Glutamatergic neuron (in vitro differentiated cells): ENCODE results near the gene FHOD3. TPM values are rescaled to one million over a fixed set of nuclear protein-coding genes. Genes with fewer than 3 reads are reported as not detected.

Experiments used
- DNase-seq: peaks from one replicate; pipeline ENCODE4 v3.0.0; 2022
- H3K27ac Mint-ChIP-seq: one replicate; pipeline ENCODE4 v1.8.0; 2020; ENCODE audit warnings: mild to moderate bottlenecking, mixed read lengths, inconsistent platforms; ENCODE audit not compliant: unreplicated experiment
- H3K27me3 Mint-ChIP-seq: one replicate; pipeline ENCODE4 v1.8.0; 2020; ENCODE audit warnings: mild to moderate bottlenecking, moderate library complexity, mixed read lengths, inconsistent platforms; ENCODE audit not compliant: unreplicated experiment
- H3K36me3 Mint-ChIP-seq: one replicate; pipeline ENCODE4 v1.8.0; 2020; ENCODE audit warnings: mild to moderate bottlenecking, mixed read lengths, inconsistent platforms; ENCODE audit not compliant: unreplicated experiment
- H3K4me1 Mint-ChIP-seq: one replicate; pipeline ENCODE4 v1.8.0; 2020; ENCODE audit warnings: mild to moderate bottlenecking, low read depth, mixed read lengths, inconsistent platforms; ENCODE audit not compliant: unreplicated experiment
- H3K4me3 Mint-ChIP-seq: one replicate; pipeline ENCODE4 v1.8.0; 2020; ENCODE audit warnings: mild to moderate bottlenecking, mixed read lengths, inconsistent platforms; ENCODE audit not compliant: unreplicated experiment
- H3K9me3 Mint-ChIP-seq: one replicate; pipeline ENCODE4 v1.8.0; 2020; ENCODE audit warnings: mild to moderate bottlenecking, moderate library complexity, mixed read lengths, inconsistent platforms; ENCODE audit not compliant: unreplicated experiment
- CTCF ChIP-seq: fragments of 200-600 bp; sonication (generic); IDR thresholded peaks from one replicate; pipeline ENCODE4 v1.5.0; 2021; ENCODE audit not compliant: partially characterized antibody, unreplicated experiment
- total RNA-seq: library from RNA; stranded (reverse); fragmentation: NEBNext Ultra II Directional; extraction: Animal tissue kit (Norgen Biotek cat#: 25700); gene quantifications from one replicate; pipeline ENCODE4 v1.2.1, GENCODE V29; 2021; ENCODE audit not compliant: unreplicated experiment

The FHOD3 gene
- total RNA-seq, 1 donor from 2014 or later: 21.2 TPM

GRCh38 chr18:36405611-36406010 lies 108.1 kb downstream of the FHOD3 start:
- no peak for TF ChIP-seq CTCF
- Mint-ChIP-seq H3K9me3 (no peaks in the 10 kb centered on the region), H3K4me1 (peaks cover 1% of the 10 kb centered on the region), H3K27me3 (peaks cover 3% of the 10 kb centered on the region), H3K36me3 (no peaks in the 10 kb centered on the region), H3K27ac (no peak overlapping the region), H3K4me3 (no peak overlapping the region)
- no peak for DNase-seq

GRCh38 chr18:36406805-36407204 lies 109.3 kb downstream of the FHOD3 start:
- Mint-ChIP-seq H3K4me1 (peaks cover 1% of the 10 kb centered on the region), H3K9me3 (no peaks in the 10 kb centered on the region), H3K27me3 (peaks cover 3% of the 10 kb centered on the region), H3K4me3 (no peak overlapping the region), H3K36me3 (no peaks in the 10 kb centered on the region), H3K27ac (no peak overlapping the region)
- DNase-seq: no peak
- TF ChIP-seq CTCF: no peak

GRCh38 chr18:36408606-36409005 lies 111.1 kb downstream of the FHOD3 start:
- DNase-seq: no peak
- H3K27ac Mint-ChIP-seq: no peak overlapping the region
- no peaks in the 10 kb centered on the region for H3K36me3 Mint-ChIP-seq
- no peaks in the 10 kb centered on the region for H3K9me3 Mint-ChIP-seq
- H3K4me1 Mint-ChIP-seq: peaks cover 1% of the 10 kb centered on the region
- peaks cover 3% of the 10 kb centered on the region for H3K27me3 Mint-ChIP-seq
- TF ChIP-seq CTCF: no peak
- no peak overlapping the region for H3K4me3 Mint-ChIP-seq

DNA sequence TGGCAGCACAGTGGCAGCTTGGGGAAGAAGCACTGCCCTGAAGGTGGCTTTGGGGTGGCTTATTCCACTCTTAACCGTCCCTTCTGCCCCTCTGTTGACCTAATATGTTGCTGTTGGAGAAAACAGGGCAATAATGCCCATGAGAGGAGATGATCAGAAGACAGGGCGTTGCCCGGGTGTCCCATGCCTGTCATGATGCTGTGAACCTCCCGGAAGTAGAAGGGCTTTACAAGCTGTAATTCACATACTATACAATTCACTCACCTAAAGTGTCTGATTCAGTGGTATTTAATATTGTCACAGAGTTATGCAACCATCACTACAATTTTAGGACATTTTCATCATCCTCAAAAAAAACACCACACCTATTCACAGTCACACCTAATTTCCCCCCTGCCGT lies 112.3 kb downstream of the FHOD3 start:
- peaks cover 1% of the 10 kb centered on the region for H3K4me1 Mint-ChIP-seq
- H3K27ac Mint-ChIP-seq: no peak overlapping the region
- H3K36me3 Mint-ChIP-seq: no peaks in the 10 kb centered on the region
- no peaks in the 10 kb centered on the region for H3K9me3 Mint-ChIP-seq
- DNase-seq: no peak
- no peak for TF ChIP-seq CTCF
- peaks cover 3% of the 10 kb centered on the region for H3K27me3 Mint-ChIP-seq
- H3K4me3 Mint-ChIP-seq: no peak overlapping the region

- no peak for DNase-seq
- H3K4me1 Mint-ChIP-seq: peaks cover 1% of the 10 kb centered on the region
Observed at GRCh38 chr18:36410346-36410745, 112.8 kb downstream of the FHOD3 start.

More at GRCh38 chr18:36410346-36410745, 112.8 kb downstream of the FHOD3 start:
- Mint-ChIP-seq H3K27ac (no peak overlapping the region), H3K9me3 (no peaks in the 10 kb centered on the region), H3K27me3 (peaks cover 3% of the 10 kb centered on the region), H3K36me3 (no peaks in the 10 kb centered on the region), H3K4me3 (no peak overlapping the region)
- no peak for TF ChIP-seq CTCF
